HG03457 (cell line): ENCODE data around the gene EHBP1L1.
A peak's percentile ranks its signal among the peaks of the same experiment; 100 is the strongest.

Source experiments
- ATAC-seq: cut with Tn5 transposase; IDR thresholded peaks from one replicate; pipeline ENCODE4 v1.9.1; 2021; ENCODE audit warnings: moderate number of reproducible peaks; ENCODE audit not compliant: unreplicated experiment

EHBP1L1 gene

GRCh38 chr11:65576867-65577755 lies 1.3 kb downstream of the EHBP1L1 start:
- no peak for ATAC-seq

GRCh38 chr11:65577756-65578109 lies 1.9 kb downstream of the EHBP1L1 start:
- ATAC-seq = no peak

GRCh38 chr11:65578134-65578533 lies 2.3 kb downstream of the EHBP1L1 start:
- no peak for ATAC-seq

GRCh38 chr11:65578667-65579066 lies 2.8 kb downstream of the EHBP1L1 start:
- no peak for ATAC-seq

- no peak for ATAC-seq
Observed at GRCh38 chr11:65579291-65579690, 3.4 kb downstream of the EHBP1L1 start.

GRCh38 chr11:65580031-65580692 lies 4.3 kb downstream of the EHBP1L1 start:
- no peak for ATAC-seq

- ATAC-seq = no peak
Observed at GRCh38 chr11:65580756-65581155, 4.9 kb downstream of the EHBP1L1 start.

GRCh38 chr11:65581928-65582327 lies 6.1 kb downstream of the EHBP1L1 start:
- ATAC-seq = no peak

GRCh38 chr11:65583589-65583988 lies 7.7 kb downstream of the EHBP1L1 start:
- ATAC-seq = no peak

GRCh38 chr11:65584106-65584505 lies 8.3 kb downstream of the EHBP1L1 start:
- no peak for ATAC-seq

- no peak for ATAC-seq
Observed at GRCh38 chr11:65584723-65585171, 8.9 kb downstream of the EHBP1L1 start.

GRCh38 chr11:65585396-65586246 lies 9.8 kb downstream of the EHBP1L1 start:
- ATAC-seq = no peak

- no peak for ATAC-seq
Observed at GRCh38 chr11:65586247-65586630, 10.4 kb downstream of the EHBP1L1 start.

- no peak for ATAC-seq
Observed at GRCh38 chr11:65586676-65587075, 10.8 kb downstream of the EHBP1L1 start.

- peak; percentile 51 for ATAC-seq
Observed at GRCh38 chr11:65588199-65589054, 12.6 kb downstream of the EHBP1L1 start.

- no peak for ATAC-seq
Observed at GRCh38 chr11:65589444-65590239, 13.8 kb downstream of the EHBP1L1 start.

GRCh38 chr11:65590240-65590738 lies 14.4 kb downstream of the EHBP1L1 start:
- no peak for ATAC-seq

- no peak for ATAC-seq
Observed at GRCh38 chr11:65591939-65592857, 16.3 kb downstream of the EHBP1L1 start.
